Measurements from ENCODE around the gene ANXA10. TPM values are rescaled to one million over a fixed set of nuclear protein-coding genes. Genes with fewer than 3 reads are reported as not detected.
"Not testable (repeated sequence)": the region's sequence is repeated elsewhere in the genome, so short reads cannot be mapped to it uniquely, and the experiment has no call there.

The ANXA10 gene
- polyA plus RNA-seq, 3 donors, result 0.49 to 0.58 (median 0.53) TPM

GRCh38 chr4:168154546-168155277 is 62.4 kb downstream of the ANXA10 start:
- no peak for DNase-seq

GRCh38 chr4:168162604-168163003 is 70.3 kb downstream of the ANXA10 start:
- no peak for DNase-seq

- DNase-seq, result no peak
Measured at GRCh38 chr4:168163106-168163505, 70.8 kb downstream of the ANXA10 start.

GRCh38 chr4:168164045-168164444 is 71.7 kb downstream of the ANXA10 start:
- no peak for DNase-seq

GRCh38 chr4:168164915-168165548 is 72.7 kb downstream of the ANXA10 start:
- no peak for DNase-seq

GRCh38 chr4:168167714-168168284 is 75.5 kb downstream of the ANXA10 start:
- DNase-seq, result no peak

GRCh38 chr4:168174308-168174707 is 82.0 kb downstream of the ANXA10 start:
- no peak for DNase-seq

- DNase-seq, result peak; percentile 12
Measured at GRCh38 chr4:168177546-168178149, 85.3 kb downstream of the ANXA10 start.

- DNase-seq, result peak; percentile 12
Measured at GRCh38 chr4:168183717-168184571, 91.6 kb downstream of the ANXA10 start.

GRCh38 chr4:168188754-168189153 is 96.4 kb downstream of the ANXA10 start:
- no peak for DNase-seq

GRCh38 chr4:168197926-168198325 is 105.6 kb downstream of the ANXA10 start:
- no peak for DNase-seq

GRCh38 chr4:168199260-168199957 is 107.1 kb downstream of the ANXA10 start:
- no peak for DNase-seq

- no peak for DNase-seq
Measured at GRCh38 chr4:168200685-168201084, 108.3 kb downstream of the ANXA10 start.

- no peak for DNase-seq
Measured at GRCh38 chr4:168203233-168203911, 111.0 kb downstream of the ANXA10 start.

GRCh38 chr4:168208957-168209614 is 116.7 kb downstream of the ANXA10 start:
- no peak for DNase-seq

GRCh38 chr4:168212656-168213055 is 120.3 kb downstream of the ANXA10 start:
- no peak for DNase-seq

- not testable (repeated sequence) for DNase-seq
Measured at GRCh38 chr4:168213511-168213910, 121.2 kb downstream of the ANXA10 start.

- DNase-seq, result no peak
Measured at GRCh38 chr4:168218645-168219044, 126.3 kb downstream of the ANXA10 start.

- DNase-seq, result no peak
Measured at GRCh38 chr4:168220893-168221292, 128.6 kb downstream of the ANXA10 start.

GRCh38 chr4:168221301-168221700 is 129.0 kb downstream of the ANXA10 start:
- peak; percentile 1 for DNase-seq
